ENCODE results near the gene ICAM1. TPM values are rescaled to one million over a fixed set of nuclear protein-coding genes. Genes with fewer than 3 reads are reported as not detected.

The ICAM1 gene
- total and polyA plus RNA-seq, 2 of the 13 experiments (the other 11 are each of a cell fraction or from before 2014, with no cell fraction given) = 37.9 to 98.4 TPM

- TF ChIP-seq ZKSCAN1 (IDR thresholded peaks at IDR 0.05; ENCODE audit: low read length) = no peak
- peak; percentile 50; the same call in 1 of the 2 replicates for TF ChIP-seq KDM4B (CRISPR knock-in tag; IDR thresholded peaks at IDR 0.05)
- TF ChIP-seq ZNF576 (CRISPR knock-in tag; IDR thresholded peaks at IDR 0.05) = no peak
- no peak for TF ChIP-seq ZNF264 (CRISPR knock-in tag; IDR thresholded peaks at IDR 0.05)
- TF ChIP-seq, protein P1, sequence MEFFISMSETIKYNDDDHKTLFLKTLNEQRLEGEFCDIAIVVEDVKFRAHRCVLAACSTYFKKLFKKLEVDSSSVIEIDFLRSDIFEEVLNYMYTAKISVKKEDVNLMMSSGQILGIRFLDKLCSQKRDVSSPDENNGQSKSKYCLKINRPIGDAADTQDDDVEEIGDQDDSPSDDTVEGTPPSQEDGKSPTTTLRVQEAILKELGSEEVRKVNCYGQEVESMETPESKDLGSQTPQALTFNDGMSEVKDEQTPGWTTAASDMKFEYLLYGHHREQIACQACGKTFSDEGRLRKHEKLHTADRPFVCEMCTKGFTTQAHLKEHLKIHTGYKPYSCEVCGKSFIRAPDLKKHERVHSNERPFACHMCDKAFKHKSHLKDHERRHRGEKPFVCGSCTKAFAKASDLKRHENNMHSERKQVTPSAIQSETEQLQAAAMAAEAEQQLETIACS (CRISPR knock-in tag; IDR thresholded peaks at IDR 0.05) = no peak
- TF ChIP-seq ZNF350 (CRISPR knock-in tag; IDR thresholded peaks at IDR 0.05; ENCODE audit: borderline replicate concordance, low read depth) = peak; percentile 71
- TF ChIP-seq CBFB (CRISPR knock-in tag; IDR thresholded peaks at IDR 0.05) = peak; percentile 36; the same call in 1 of the 2 replicates
- TF ChIP-seq AGO2 (optimal IDR thresholded peaks at IDR 0.05; ENCODE audit: low read depth, low read length) = peak; percentile 96
- no peak; the same call in 1 of the 2 replicates for TF ChIP-seq SPEN (CRISPR knock-in tag; IDR thresholded peaks at IDR 0.05; ENCODE audit: low read depth)
- TF ChIP-seq RBM22 (optimal IDR thresholded peaks at IDR 0.05; ENCODE audit: low read length) = peak; percentile 98
- peak; percentile 63; the same call in 1 of the 2 replicates for TF ChIP-seq ZSCAN21 (CRISPR knock-in tag; IDR thresholded peaks at IDR 0.05; ENCODE audit: borderline replicate concordance)
- TF ChIP-seq HDAC1 (CRISPR knock-in tag; IDR thresholded peaks at IDR 0.05) = peak; percentile 77
- peak; percentile 89 for TF ChIP-seq PHF20 (CRISPR knock-in tag; IDR thresholded peaks at IDR 0.05)
- peak; percentile 31; the same call in 1 of the 2 replicates for TF ChIP-seq PPARG (CRISPR knock-in tag; conservative IDR thresholded peaks at IDR 0.05)
- no peak for TF ChIP-seq ZSCAN30 (CRISPR knock-in tag; IDR thresholded peaks at IDR 0.05)
- TF ChIP-seq ZNF230 (CRISPR knock-in tag; IDR thresholded peaks at IDR 0.05) = 0 out of 2 replicates have a peak, but pooled peaks have one; percentile 51
- peak; percentile 89 for TF ChIP-seq BHLHE40 (IDR thresholded peaks at IDR 0.05; ENCODE audit: low read length)
- 0 out of 2 replicates have a peak, but pooled peaks have one; percentile 63 for TF ChIP-seq ZSCAN29 (CRISPR knock-in tag; conservative IDR thresholded peaks at IDR 0.05)
- TF ChIP-seq SOX13 (IDR thresholded peaks at IDR 0.05) = no peak
- 0 out of 4 replicates have a peak, but pooled peaks of 1 of the 2 experiments have one; percentile 2 for TF ChIP-seq SOX13 (CRISPR knock-in tag; conservative IDR thresholded peaks at IDR 0.05 in 1 of 2, IDR thresholded peaks at IDR 0.05 in 1 of 2)
- no peak for TF ChIP-seq TP53 (CRISPR knock-in tag; conservative IDR thresholded peaks at IDR 0.05)
- peak; percentile 34; the same call in 1 of the 2 replicates for TF ChIP-seq ZNF337 (CRISPR knock-in tag; IDR thresholded peaks at IDR 0.05; ENCODE audit: borderline replicate concordance, low read depth)
- 0 out of 2 replicates have a peak, but pooled peaks have one; percentile 34 for TF ChIP-seq ZNF772 (CRISPR knock-in tag; IDR thresholded peaks at IDR 0.05)
- TF ChIP-seq SMAD3 (CRISPR knock-in tag; IDR thresholded peaks at IDR 0.05) = 0 out of 2 replicates have a peak, but pooled peaks have one; percentile 42
- TF ChIP-seq POGK (CRISPR knock-in tag; conservative IDR thresholded peaks at IDR 0.05) = peak; percentile 42; the same call in 1 of the 2 replicates
Measured at GRCh38 chr19:10315335-10316214, 44.7 kb downstream of the ICAM1 start, which contains the start of gene FDX2 (continued).

All from HepG2 (cell line).